ENCODE measurements around the gene FOXO1.

Gene FOXO1

GRCh38 chr13:40613914-40614313, 52.5 kb downstream of the FOXO1 start:
- Histone ChIP-seq H3K4me3 (ENCODE audit: low read length) (no peak overlapping the region), H3K79me2 (ENCODE audit: control insufficient read depth, low read length) (peaks cover 100% of the 10 kb centered on the region), H3K4me2 (ENCODE audit: low read length) (peak overlapping the region; percentile 29), H3K4me1 (ENCODE audit: control insufficient read depth, low read length) (peaks cover 94% of the 10 kb centered on the region), H3K36me3 (ENCODE audit: control insufficient read depth, low read length) (peaks cover 89% of the 10 kb centered on the region), H4K20me1 (ENCODE audit: control insufficient read depth, insufficient read depth, low read depth, low read length) (peaks cover 44% of the 10 kb centered on the region; the same call in 1 of the 2 replicates), H3K27me3 (ENCODE audit: control insufficient read depth, low read length) (no peaks in the 10 kb centered on the region), H3K27ac (ENCODE audit: low read depth, low read length) (0 out of 2 replicates have a peak overlapping the region, but pooled peaks have one; percentile 9), H3K9me3 (ENCODE audit: control insufficient read depth, insufficient read depth, low read length) (no peaks in the 10 kb centered on the region), H3F3A (ENCODE audit: control insufficient read depth, insufficient read depth) (peaks cover 2% of the 10 kb centered on the region), H3K9me2 (replicated peaks; ENCODE audit: control insufficient read depth, low read length) (no peaks in the 10 kb centered on the region)
- TF ChIP-seq EZH2phosphoT487 (IDR thresholded peaks at IDR 0.05; ENCODE audit: borderline replicate concordance, low read length) (no peak), CTCF (IDR thresholded peaks at IDR 0.05; ENCODE audit: low read depth, low read length, poor library complexity, severe bottlenecking) (no peak)

- Histone ChIP-seq H3K9me2 (replicated peaks; ENCODE audit: control insufficient read depth, low read length) (no peaks in the 10 kb centered on the region), H3K4me2 (ENCODE audit: low read length) (no peak overlapping the region; the same call in 1 of the 2 replicates), H3K79me2 (ENCODE audit: control insufficient read depth, low read length) (peaks cover 100% of the 10 kb centered on the region), H3K4me1 (ENCODE audit: control insufficient read depth, low read length) (peaks cover 94% of the 10 kb centered on the region), H3K36me3 (ENCODE audit: control insufficient read depth, low read length) (peaks cover 89% of the 10 kb centered on the region), H3F3A (ENCODE audit: control insufficient read depth, insufficient read depth) (peaks cover 6% of the 10 kb centered on the region), H3K27ac (ENCODE audit: low read depth, low read length) (no peak overlapping the region), H3K4me3 (ENCODE audit: low read length) (no peak overlapping the region), H4K20me1 (ENCODE audit: control insufficient read depth, insufficient read depth, low read depth, low read length) (peaks cover 39% of the 10 kb centered on the region; the same call in 1 of the 2 replicates), H3K27me3 (ENCODE audit: control insufficient read depth, low read length) (no peaks in the 10 kb centered on the region), H3K9me3 (ENCODE audit: control insufficient read depth, insufficient read depth, low read length) (no peaks in the 10 kb centered on the region)
- TF ChIP-seq CTCF (IDR thresholded peaks at IDR 0.05; ENCODE audit: low read depth, low read length, poor library complexity, severe bottlenecking), result no peak
- TF ChIP-seq EZH2phosphoT487 (IDR thresholded peaks at IDR 0.05; ENCODE audit: borderline replicate concordance, low read length), result no peak
These were observed 53.1 kb downstream of the FOXO1 start for GRCh38 chr13:40613192-40613818.

- Histone ChIP-seq H3K9me3 (ENCODE audit: control insufficient read depth, insufficient read depth, low read length) (no peaks in the 10 kb centered on the region), H3K4me3 (ENCODE audit: low read length) (no peak overlapping the region), H3K27ac (ENCODE audit: low read depth, low read length) (no peak overlapping the region), H3K27me3 (ENCODE audit: control insufficient read depth, low read length) (no peaks in the 10 kb centered on the region), H3K9me2 (replicated peaks; ENCODE audit: control insufficient read depth, low read length) (no peaks in the 10 kb centered on the region), H3K79me2 (ENCODE audit: control insufficient read depth, low read length) (peaks cover 100% of the 10 kb centered on the region), H3K4me2 (ENCODE audit: low read length) (no peak overlapping the region), H4K20me1 (ENCODE audit: control insufficient read depth, insufficient read depth, low read depth, low read length) (peaks cover 39% of the 10 kb centered on the region; the same call in 1 of the 2 replicates), H3F3A (ENCODE audit: control insufficient read depth, insufficient read depth) (peaks cover 6% of the 10 kb centered on the region), H3K4me1 (ENCODE audit: control insufficient read depth, low read length) (peaks cover 94% of the 10 kb centered on the region), H3K36me3 (ENCODE audit: control insufficient read depth, low read length) (peaks cover 87% of the 10 kb centered on the region)
- no peak for TF ChIP-seq CTCF (IDR thresholded peaks at IDR 0.05; ENCODE audit: low read depth, low read length, poor library complexity, severe bottlenecking)
- TF ChIP-seq EZH2phosphoT487 (IDR thresholded peaks at IDR 0.05; ENCODE audit: borderline replicate concordance, low read length), result no peak
These were observed 54.4 kb downstream of the FOXO1 start for GRCh38 chr13:40612041-40612440.
